Cerebellar nuclear complex (tissue), 1 donor: Measurements from ENCODE around the gene SURF1.
"Not testable (repeated sequence)": the region's sequence is repeated elsewhere in the genome, so short reads cannot be mapped to it uniquely, and the experiment has no call there.

Experiments used
- DNase-seq, 2 experiments: peaks; one replicate each; lab custom pipeline; 2025; lab: John Stamatoyannopoulos, UW

Gene SURF1

GRCh38 chr9:133383438-133383837, 27.2 kb upstream of the SURF1 start:
- DNase-seq: no peak

- DNase-seq: no peak
Observed at GRCh38 chr9:133382507-133383141, 26.3 kb upstream of the SURF1 start.

- DNase-seq: no peak
Observed at GRCh38 chr9:133380734-133381133, 24.4 kb upstream of the SURF1 start.

- no peak for DNase-seq
Observed at GRCh38 chr9:133379153-133380086, 23.1 kb upstream of the SURF1 start.

- no peak for DNase-seq
Observed at GRCh38 chr9:133378408-133378962, 22.2 kb upstream of the SURF1 start.

- no peak for DNase-seq
Observed at GRCh38 chr9:133377721-133378216, 21.5 kb upstream of the SURF1 start.

- DNase-seq: not testable (repeated sequence)
Observed at GRCh38 chr9:133377280-133377679, 21.0 kb upstream of the SURF1 start.

- DNase-seq: peak; percentile 42 to 62
Observed at GRCh38 chr9:133375724-133376654, 19.7 kb upstream of the SURF1 start, which contains the start of the genes STKLD1 and SURF4. Gene STKLD1, plus strand, starts transcription at chr9:133376366. Its CDS starts 108 bp downstream, at chr9:133376474. Gene SURF4, minus strand, starts transcription at chr9:133376060. Its CDS starts 91 bp downstream, at chr9:133375969.

GRCh38 chr9:133375116-133375723, 18.9 kb upstream of the SURF1 start:
- DNase-seq: no peak

- no peak for DNase-seq
Observed at GRCh38 chr9:133374612-133375115, 18.4 kb upstream of the SURF1 start.

GRCh38 chr9:133372144-133372543, 15.9 kb upstream of the SURF1 start:
- no peak for DNase-seq

- no peak for DNase-seq
Observed at GRCh38 chr9:133371261-133371711, 15.0 kb upstream of the SURF1 start.

GRCh38 chr9:133370685-133371084, 14.4 kb upstream of the SURF1 start:
- DNase-seq: no peak

GRCh38 chr9:133369933-133370332, 13.6 kb upstream of the SURF1 start:
- no peak for DNase-seq

- DNase-seq: no peak
Observed at GRCh38 chr9:133369422-133369821, 13.1 kb upstream of the SURF1 start.

GRCh38 chr9:133368249-133368881, 12.1 kb upstream of the SURF1 start:
- no peak for DNase-seq

GRCh38 chr9:133367778-133368177, 11.5 kb upstream of the SURF1 start:
- no peak for DNase-seq

- no peak for DNase-seq
Observed at GRCh38 chr9:133367221-133367620, 10.9 kb upstream of the SURF1 start.

GRCh38 chr9:133366435-133366834, 10.1 kb upstream of the SURF1 start:
- no peak for DNase-seq
